Activated CD8-positive, alpha-beta memory T cell treated with anti-CD3 and anti-CD28 coated beads, Interleukin-2, amount 50 U/mL, for 24 hours (primary cell): ENCODE measurements around the gene IDH3G.

ENCODE experiments used
- DNase-seq: peaks from one replicate; pipeline ENCODE4 v3.0.0-alpha.2; 2020; ENCODE audit errors: extremely low read depth

The IDH3G gene

DNA sequence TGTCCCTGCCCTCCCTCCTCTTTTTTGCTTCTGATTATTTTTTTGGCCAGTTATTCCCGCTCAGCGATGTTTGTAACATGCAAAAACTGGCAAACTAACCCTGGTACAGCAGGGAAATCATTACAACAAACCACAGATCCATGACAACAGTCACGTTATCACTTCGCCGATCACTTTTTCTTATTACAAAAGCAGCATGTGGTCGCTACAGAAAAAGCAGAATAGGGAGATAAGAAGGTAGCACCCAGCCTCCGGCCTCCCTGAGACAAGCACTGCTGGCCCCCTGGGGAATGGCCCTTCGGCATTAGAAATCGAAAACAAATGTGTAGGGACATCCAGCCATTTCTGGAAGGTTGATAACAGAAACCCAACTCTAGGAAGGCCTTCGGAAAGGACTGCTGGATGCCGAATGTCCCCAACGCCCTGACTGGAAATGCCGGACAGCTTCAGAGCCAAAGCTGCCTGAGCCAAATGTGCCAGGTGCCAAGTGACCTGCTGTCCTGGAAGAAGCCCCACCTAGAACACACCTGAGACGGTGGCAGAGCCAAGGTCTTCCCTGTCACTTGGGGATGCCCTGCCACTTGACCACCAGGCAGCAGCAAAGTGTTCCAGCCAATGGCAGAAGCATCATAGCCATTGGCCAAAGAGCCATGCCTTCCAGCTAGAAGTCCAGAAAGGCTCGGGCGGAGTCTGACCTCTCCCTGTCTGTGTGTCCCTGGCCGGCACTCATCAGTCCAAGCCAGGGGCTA is 2.9 kb downstream of the IDH3G start:
- no peak for DNase-seq

DNA sequence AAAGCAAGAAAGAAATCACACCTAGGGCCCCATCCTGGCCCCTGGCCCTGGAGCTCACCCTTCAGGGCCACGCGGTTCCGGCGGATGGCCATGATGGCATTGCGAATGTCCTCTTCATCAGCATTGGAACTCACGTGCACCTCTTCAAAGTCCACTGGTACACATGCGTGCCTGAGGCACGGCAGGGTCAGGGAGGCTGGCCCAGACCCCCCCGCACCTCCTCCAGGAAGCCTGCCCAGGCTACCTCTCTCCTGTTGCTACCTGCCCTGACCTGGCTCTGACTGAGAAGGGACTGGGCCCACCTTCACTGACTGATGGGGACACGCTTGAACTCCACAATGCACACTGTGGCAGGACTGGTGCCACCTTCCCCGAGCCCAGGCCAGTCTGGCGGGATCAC is 4.5 kb downstream of the IDH3G start:
- DNase-seq: no peak

DNA sequence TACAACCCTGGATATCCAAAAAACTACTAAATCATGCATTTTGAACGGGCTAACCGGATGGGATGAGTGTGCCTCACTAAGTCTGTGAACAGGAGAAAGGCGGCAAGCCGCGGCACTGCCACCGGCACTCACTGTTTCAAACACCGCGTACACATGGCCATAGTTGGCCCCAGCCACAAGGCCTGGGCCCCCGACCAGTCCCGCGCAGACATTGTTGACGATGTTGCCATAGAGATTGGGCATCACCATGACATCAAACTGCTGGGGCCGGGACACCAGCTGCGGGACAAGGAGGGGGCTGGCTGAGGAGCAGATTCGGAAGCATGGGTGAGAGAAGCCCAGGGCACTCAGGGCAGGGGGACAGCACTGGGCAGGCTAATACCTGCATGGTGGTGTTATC is 7.5 kb downstream of the IDH3G start:
- DNase-seq: no peak

DNA sequence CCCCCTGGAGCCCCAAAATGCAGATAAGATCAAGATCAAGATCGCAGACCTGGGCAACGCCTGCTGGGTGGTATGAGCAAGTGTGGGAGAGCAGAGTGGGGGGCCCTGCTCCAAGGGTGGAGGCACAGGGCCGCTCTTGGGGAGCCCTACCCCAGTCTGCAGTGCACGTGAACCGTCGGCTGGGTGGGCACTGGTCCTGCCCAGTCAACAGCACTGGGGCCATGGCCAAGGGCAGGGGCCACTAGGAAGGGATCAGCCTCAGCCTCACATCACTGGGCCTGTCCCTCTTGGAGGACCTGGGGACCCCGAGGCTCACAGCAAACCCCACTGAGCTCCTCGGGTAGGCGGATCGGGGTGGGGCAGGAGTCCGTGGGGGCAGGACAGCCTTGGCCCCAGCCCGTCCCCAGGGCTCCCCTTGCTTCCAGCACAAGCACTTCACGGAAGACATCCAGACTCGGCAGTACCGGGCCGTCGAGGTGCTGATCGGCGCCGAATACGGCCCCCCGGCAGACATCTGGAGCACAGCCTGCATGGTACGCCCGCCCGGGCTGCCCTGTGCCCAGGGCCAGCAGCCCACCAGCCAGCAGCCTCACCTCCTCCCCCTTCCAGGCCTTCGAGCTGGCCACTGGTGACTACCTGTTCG is 9.7 kb downstream of the IDH3G start:
- DNase-seq: no peak

DNA sequence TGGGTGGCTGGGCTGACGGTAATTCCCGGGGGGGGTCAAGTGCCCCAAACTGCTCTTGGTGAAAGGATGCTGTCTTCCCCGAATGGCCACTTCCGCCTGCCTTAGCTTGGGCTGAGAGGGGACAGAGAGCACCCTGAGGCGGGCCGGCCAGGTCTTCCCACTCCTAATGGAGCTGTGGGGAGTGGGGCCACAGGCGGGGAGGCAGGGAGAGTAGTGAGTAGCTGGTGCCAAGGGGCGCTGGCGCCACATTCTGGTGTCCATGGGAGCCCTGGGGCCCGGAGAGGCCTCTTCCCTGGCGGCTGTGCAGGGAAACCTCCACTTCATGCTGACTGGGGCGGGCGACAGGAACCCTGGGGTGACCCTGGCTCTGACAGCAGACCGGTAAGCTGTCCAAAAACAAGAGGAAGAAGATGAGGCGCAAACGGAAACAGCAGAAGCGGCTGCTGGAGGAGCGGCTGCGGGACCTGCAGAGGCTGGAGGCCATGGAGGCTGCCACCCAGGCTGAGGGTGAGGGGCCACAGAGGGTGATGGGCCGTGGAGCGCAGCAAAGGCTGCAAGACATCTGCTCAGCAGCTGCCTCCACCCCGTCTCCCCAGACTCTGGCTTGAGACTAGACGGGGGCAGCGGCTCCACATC is 10.7 kb downstream of the IDH3G start:
- no peak for DNase-seq

DNA sequence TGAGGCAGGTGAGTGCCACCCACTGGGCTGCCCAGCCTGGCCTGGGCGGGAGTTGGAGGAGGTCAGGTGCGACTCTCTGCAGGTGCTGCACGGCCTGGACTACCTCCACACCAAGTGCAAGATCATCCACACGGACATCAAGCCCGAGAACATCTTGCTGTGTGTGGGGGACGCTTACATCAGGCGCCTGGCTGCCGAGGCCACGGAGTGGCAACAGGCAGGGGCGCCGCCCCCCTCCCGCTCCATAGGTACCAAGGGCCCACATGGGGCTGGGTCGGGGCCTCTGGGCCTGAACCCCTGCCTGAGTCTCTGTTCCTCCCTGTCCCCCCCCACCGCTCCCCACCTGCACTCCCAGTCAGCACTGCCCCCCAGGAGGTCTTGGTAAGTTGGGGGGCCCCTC is 11.3 kb downstream of the IDH3G start:
- DNase-seq: no peak

DNA sequence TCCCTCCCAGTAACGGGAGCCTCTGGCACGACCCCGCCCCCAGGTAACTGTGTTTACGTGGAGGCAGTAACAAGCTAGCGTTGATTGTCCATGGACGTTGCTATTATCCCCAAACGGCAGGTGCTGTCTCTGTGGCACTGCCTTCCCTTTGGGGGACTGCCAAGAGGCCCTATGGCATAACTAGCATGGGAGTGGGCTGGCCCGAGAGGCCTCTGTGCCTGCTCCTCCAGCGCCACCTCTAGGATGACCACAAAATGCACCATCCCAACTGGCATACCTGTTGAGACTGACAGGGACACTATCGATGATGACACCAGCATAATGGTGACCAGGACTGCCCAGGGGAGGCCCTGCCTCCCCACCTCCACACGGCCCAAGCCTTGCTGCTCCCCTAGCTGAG is 11.9 kb downstream of the IDH3G start:
- DNase-seq: no peak

DNA sequence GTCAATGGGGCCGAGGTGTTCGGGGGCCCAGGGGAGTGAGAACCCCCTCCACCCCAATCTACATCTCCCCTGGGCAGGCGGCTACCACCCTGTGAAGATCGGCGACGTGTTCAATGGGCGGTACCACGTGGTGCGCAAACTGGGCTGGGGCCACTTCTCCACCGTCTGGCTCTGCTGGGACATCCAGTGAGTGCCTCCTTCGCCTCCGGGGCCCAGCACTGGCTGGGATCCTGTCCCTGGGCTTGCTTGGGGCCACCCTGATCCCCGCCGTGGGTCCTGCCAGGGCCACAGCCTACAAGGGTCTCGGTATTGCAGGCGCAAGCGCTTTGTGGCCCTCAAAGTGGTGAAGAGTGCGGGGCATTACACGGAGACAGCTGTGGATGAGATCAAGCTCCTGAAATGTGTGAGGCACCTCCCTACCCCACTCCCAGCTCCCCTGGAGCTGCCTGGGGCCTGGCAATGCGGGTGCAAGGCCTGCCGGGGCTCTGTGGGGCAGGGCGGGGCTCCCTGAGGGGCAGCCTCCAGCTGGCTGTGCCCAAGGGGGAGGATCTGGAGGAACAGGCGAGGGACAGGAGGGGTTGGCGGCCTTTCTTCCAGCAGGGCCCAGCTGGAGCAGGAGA is 12.6 kb downstream of the IDH3G start:
- DNase-seq: no peak

DNA sequence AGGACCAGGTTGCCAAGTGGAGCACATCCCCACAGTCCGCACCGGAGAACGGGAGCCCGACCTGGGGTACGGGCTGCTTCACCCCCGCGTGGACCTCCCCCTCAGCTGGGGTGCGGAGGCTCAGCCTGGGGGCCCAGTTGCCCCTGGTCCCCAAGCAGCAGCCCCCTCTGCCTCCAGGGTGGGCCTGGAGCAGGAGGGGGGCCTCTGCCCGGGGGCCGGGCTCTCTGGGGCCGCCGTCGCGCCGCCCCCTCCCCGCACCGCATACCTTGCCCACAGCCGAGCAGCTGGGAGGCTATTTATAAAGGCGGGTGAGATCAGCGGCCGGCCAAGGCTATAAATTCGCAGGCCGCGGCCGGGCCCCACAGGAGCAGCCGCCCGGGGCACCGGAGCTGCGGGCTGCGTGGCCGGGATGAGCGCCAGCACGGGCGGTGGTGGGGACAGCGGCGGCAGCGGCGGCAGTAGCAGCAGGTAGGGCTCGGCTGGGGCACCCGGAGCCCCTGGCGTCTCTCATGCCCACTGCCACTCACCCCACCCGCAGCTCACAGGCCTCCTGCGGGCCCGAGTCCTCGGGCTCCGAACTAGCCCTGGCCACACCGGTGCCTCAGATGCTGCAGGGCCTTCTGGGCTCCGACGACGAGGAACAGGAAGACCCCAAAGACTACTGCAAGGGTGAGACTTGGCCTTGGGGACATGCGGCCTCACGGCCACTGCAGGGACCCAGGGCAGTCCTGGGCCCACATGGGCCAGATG is 13.3 kb downstream of the IDH3G start, which contains the start of gene SRPK3:
Gene SRPK3 (plus strand): TSS at position 364 of the 750 bp plus-strand sequence. CDS start 46 bp downstream, at position 410.
- DNase-seq: no peak

DNA sequence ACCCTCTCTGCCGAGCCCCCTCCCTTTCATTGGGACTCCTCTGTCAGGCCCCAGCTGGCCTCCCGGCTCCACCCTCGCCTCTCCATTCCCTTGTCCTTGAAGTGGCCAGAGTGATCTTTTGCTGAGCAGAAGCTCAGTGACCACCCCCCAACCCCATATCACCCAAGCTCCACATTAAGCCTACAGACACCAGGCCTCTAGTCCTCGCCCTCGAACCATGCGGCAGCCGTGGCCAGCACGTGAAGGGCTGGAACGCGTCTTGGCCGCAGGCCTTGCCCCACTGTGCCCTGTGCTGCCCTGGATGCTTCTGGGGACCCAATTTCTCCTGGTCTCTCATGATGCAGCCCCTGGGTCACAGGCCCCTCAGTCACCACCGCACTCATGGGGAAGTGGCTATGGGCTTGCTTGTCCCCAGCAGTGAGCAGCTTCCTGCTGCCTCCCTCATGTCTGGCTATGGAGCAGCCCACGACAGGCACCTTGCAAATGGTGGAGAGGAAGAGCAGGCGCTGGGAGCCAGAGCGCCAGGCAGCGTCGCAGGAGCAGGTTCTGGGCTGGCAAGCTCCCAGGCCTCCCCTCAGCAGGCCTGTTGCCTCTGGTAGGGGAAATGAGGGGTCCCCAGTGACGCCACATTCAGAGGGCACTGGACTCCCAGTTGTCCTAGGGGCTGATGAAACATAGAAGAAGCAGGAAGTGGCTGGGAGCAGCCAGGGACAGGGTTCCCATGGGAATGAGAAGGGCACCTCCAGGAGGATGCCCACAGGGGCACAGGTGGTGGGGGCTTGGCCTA is 14.1 kb downstream of the IDH3G start:
- no peak for DNase-seq

DNA sequence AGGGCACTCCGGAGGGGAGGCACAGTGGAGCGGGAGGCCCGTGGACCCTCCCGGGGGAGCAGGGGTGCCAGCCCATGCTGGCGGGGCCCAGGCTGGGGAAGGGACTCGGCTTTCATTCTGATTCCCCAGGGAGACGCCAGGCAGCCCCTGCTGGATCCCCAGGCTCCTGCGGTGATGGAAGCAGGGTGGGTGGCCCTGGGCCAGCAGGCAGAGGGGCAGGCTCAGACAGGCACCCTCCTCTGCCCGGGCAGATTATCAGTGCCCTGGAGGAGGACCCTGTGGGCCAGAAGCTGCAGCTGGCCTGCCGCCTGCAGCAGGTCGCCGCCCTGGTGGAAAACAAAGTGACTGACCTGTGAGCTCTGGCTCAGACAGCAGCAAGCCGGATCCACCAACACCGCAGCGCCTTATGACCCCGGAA is 15.5 kb downstream of the IDH3G start:
- DNase-seq: no peak

DNA sequence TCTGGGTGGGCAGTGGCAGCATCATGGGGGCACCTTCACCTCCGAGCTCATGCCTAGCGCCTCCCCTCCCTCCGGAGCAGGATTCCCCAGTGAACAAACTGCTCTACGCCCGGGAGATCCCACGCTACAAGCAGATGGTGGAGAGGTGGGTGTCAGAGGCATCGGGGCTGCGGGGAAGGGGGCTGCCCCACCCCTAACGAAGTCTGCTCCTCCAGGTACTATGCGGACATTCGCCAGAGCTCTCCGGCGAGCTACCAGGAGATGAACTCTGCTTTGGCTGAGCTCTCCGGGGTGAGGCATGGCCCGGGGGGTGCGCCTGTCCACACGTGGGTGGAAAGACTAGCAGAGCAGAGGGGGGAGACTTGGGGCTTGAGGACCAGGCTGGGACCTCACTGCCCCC is 16.0 kb downstream of the IDH3G start:
- no peak for DNase-seq

DNA sequence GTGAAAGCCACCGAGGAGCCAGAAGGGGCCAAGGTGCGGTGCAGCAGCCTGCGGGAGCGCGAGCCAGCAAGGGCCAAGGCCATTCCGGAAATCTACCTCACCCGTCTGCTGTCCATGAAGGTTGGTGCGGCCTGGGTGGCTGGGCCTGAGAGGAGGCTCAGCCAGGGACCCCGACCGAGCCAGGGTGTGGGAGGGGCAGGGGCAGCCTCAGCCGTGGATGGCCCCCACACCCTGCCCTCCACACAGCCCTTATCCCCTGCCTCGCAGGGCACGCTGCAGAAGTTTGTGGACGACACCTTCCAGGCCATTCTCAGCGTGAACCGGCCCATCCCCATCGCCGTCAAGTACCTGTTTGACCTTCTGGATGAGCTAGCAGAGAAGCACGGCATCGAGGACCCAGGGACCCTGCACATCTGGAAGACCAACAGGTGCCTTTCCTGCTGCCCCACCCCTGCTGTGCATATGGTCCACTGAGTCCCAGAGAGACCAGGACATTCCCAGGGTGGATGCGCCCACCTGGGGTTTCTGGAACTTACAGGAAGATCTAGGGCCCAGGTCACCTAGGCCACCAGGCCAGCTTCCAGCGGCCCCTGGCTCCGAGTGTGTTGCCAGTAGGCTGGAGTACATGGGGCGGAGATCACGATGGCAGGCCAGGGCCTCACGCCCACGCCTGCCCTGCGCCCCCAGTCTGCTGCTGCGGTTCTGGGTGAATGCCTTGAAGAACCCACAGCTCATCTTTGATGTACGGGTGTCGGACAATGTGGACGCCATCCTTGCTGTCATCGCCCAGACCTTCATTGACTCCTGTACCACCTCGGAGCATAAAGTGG is 16.7 kb downstream of the IDH3G start:
- no peak for DNase-seq

DNA sequence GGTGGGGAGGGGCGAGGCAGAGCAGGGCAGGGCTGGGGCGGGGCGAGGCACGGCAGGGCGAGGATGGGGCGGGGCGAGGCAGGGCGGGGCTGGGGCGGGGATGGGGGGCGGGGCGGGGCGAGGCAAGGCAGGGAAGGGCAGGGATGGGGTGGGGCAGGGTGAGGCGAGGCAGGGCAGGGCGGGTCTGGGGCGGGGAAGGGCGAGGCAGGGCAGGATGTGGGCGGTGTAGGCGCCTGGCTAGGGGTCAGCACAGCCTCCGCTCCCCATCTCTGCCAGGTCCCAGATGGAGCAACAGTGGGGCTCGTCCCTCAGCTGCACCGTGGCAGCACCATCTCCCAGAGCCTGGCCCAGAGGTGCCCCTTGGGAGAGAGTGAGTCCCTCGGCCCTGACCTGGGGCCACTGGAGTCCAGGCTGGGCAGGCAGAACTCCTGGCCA is 17.5 kb downstream of the IDH3G start:
- DNase-seq: no peak

DNA sequence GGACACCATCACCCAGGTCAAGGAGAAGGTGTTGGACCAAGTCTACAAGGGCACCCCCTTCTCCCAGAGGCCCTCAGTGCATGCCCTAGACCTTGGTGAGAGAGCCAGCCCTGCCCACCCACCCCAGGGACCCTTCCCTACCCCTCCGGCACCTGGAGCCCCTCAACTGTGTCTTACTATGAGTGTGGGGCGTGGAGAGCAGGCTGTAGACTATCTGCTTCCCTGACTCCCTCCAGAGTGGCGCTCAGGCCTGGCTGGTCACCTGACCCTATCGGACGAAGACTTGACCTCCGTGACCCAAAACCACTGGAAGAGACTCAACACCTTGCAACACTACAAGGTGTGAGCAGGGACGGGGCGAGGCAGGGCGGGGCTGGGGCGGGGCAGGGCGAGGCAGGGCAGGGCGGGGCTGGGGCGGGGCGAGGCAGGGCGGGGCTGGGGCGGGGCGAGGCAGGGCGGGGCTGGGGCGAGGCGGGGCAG is 18.0 kb downstream of the IDH3G start:
- DNase-seq: no peak

DNA sequence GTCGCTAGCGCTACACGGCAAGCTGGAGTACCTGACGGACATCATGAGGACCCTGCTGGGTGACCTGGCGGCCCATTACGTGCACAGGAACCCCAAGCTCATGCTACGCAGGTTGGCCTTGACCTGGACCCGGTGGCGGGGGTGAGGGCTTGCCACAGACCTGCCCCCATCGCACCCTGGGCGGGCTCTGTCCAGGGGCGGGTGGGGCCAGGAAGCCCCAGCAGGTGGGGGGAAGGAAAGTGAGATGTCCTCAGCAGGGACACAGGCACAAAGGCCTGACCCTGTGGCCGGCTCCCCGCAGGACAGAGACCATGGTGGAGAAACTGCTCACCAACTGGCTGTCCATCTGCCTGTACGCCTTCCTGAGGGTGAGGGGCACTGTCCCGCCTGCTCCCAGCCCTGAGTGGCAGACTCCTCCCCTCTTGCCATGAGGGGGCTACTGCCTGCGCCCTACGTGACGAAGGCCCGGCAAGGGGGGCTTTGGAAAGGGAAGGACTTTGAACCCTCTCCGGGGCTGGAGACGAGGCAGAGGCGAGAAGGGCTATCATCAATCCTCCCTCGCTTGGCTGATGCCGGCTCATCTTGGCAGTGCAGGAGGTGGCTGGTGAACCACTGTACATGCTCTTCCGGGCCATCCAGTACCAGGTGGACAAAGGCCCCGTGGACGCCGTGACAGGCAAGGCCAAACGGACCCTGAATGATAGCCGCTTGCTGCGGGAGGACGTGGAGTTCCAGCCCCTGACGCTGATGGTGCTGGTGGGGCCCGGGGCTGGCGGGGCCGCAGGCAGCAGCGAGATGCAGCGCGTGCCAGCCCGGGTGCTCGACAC is 18.7 kb downstream of the IDH3G start:
- no peak for DNase-seq

DNA sequence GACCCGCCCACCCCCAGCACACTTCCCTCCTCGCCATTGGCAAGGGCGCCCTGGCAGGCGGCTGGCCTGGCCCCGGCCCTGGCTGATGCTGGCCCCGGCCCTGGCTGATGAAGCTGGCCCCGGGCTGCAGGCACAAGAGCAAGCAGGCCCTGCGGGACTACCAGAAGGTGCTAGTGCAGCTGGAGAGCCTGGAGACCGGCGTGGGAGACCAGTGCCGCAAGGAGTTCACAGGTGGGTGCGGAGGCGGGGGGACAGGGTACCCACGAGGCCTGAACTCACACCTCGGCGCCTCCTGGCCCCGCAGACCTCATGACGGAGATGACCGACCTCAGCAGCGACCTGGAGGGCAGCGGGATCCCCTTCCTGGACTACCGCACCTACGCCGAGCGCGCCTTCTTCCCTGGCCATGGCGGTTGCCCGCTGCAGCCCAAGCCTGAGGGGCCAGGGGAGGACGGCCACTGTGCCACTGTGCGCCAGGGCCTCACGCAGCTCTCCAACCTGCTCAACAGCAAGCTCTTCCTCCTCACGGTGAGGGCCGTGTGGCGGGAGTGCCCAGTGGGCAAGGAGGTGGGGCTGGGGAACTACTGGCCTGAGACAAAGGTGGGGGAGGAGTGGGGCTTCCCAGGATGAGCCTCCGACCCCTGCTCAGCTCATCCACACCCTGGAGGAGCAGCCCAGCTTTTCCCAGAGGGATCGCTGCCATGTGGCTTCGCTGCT is 19.4 kb downstream of the IDH3G start:
- no peak for DNase-seq
